ENCODE data around the gene HSPA1L.
A peak's percentile ranks its signal among the peaks of the same experiment; 100 is the strongest.
"Not testable (repeated sequence)": the region's sequence is repeated elsewhere in the genome, so short reads cannot be mapped to it uniquely, and the experiment has no call there.

HSPA1L gene

DNA sequence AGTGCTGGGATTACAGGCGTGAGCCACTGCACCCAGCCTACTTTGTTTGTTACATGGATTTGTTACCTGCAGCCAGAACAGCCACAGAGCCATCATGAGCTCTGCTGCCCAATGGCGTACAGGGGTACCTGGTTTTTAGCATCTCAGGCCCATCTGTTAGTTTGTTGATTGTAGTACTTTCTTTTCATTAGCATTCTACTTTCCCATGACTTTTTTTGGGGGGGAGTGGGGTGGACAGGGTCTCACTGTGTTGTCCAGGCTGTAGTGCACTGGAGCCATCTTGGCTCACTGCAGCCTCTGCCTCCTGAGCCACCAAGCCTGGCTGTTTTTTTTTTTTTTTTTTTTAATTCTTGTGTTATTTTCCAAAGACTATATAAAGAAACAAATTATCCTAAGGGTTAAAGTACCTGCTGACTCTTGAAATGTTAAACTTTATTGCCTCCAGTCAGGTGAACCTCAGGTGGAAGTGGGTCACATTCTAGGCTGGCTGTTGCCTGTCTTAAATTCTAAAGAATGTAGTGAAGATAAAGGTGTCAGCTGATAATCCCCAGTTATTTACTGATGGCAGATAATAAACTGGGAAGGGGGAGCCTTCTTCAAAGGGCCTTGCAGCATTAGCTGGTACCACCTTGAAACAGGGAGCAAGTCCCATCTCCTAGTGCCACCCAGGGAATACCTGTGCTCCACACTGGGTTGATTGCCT, 32.3 kb upstream of the HSPA1L start:
- H3K27me3 Mint-ChIP-seq = no peaks in the 10 kb centered on the region
- no peaks in the 10 kb centered on the region for H3K36me3 Mint-ChIP-seq
- H3K4me1 Mint-ChIP-seq (ENCODE audit: low read depth) = no peaks in the 10 kb centered on the region
- H3K27ac Mint-ChIP-seq = no peak overlapping the region
- H3K4me3 Mint-ChIP-seq = no peak overlapping the region
- H3K9me3 Mint-ChIP-seq (ENCODE audit: low read depth) = no peaks in the 10 kb centered on the region

DNA sequence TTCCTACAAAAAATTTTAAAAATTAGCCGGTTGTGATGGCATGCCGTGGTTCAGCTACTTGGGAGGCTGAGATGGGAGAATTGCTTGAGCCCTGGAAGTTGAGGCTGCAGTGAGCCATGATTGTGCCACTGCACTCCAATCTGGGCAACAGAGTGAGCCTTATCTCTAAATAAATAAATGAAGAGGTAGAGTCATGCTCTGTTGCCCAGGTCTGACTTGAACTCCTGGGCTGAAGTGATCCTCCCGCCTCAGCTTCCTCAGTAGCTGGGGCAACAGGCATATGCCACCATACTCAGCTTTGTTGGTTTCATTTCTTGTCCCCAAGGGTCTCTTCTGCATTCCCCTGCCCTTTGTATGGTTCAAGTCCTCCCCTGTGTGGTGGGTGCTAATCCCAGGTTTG, 29.4 kb upstream of the HSPA1L start:
- no peak overlapping the region for H3K4me3 Mint-ChIP-seq

DNA sequence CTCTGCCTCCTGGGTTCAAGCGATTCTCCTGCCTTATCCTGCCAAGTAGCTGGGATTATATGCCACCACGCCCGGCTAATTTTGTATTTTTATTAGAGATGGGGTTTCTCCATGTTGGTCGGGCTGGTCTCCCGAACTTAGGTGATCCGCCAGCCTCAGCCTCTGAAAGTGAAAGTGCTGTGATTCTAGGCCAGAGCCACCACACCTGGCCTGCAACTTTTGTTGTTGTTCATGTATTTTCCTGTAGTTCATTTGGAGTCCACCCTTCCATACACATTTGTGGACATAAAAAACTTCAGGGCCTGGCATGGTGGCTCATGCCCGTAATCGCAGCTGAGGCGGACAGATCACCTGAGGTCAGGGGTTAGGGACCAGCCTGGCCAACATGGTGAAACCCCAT, 27.0 kb upstream of the HSPA1L start:
- no peaks in the 10 kb centered on the region for H3K9me3 Mint-ChIP-seq (ENCODE audit: low read depth)
- peaks cover 14% of the 10 kb centered on the region for H3K36me3 Mint-ChIP-seq
- H3K4me3 Mint-ChIP-seq = no peak overlapping the region
- H3K4me1 Mint-ChIP-seq (ENCODE audit: low read depth) = peaks cover 15% of the 10 kb centered on the region
- no peaks in the 10 kb centered on the region for H3K27me3 Mint-ChIP-seq
- H3K27ac Mint-ChIP-seq = no peak overlapping the region

More for the DNA sequence above, 29.4 kb upstream of the HSPA1L start:
- Mint-ChIP-seq H3K4me1 (ENCODE audit: low read depth) (peaks cover 2% of the 10 kb centered on the region), H3K27me3 (no peaks in the 10 kb centered on the region), H3K36me3 (peaks cover 3% of the 10 kb centered on the region), H3K27ac (no peak overlapping the region), H3K9me3 (ENCODE audit: low read depth) (no peaks in the 10 kb centered on the region)

DNA sequence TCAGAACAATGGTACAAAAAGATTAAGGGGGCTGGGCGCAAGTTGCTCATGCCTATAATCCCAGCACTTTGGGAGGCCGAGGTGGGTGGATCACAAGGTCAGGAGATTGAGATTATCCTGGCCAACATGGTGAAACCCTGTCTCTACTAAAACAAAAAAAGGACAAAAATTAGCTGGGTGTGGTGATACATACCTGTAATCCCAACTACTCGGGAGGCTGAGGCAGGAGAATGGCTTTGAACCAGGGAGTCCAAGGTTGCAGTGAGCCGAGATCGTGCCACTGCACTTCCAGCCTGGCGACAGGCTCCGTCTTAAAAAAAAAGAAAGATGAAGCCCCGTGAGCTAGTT, 24.7 kb upstream of the HSPA1L start:
- H3K27me3 Mint-ChIP-seq; H3K9me3 Mint-ChIP-seq (ENCODE audit: low read depth): not testable (repeated sequence)
- Mint-ChIP-seq H3K36me3 (peaks cover 31% of the 10 kb centered on the region), H3K4me3 (peak overlapping the region; percentile 92), H3K4me1 (ENCODE audit: low read depth) (peaks cover 19% of the 10 kb centered on the region), H3K27ac (peak overlapping the region; percentile 77)

DNA sequence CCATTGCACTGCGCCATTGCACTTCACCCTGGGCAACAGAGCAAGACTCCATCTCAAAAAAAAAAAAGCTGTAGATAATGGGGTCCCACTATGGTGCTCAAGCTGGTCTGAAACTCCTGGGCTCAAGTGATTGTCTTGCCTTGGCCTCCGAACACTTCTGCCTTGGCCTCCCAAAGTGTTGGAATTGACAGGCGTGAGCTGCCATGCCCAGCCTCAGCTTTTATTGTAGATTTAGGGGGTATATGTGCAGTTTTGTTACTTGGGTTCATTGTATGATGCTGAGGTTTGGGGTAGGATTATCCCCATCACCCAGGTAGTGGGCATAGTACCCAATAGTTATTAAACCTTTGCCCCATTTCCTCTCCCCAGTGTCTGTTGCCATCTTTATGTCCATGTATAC, 23.9 kb upstream of the HSPA1L start:
- H3K27ac Mint-ChIP-seq = peak overlapping the region; percentile 77
- H3K9me3 Mint-ChIP-seq (ENCODE audit: low read depth) = no peaks in the 10 kb centered on the region
- peak overlapping the region; percentile 92 for H3K4me3 Mint-ChIP-seq
- peaks cover 19% of the 10 kb centered on the region for H3K4me1 Mint-ChIP-seq (ENCODE audit: low read depth)
- peaks cover 31% of the 10 kb centered on the region for H3K36me3 Mint-ChIP-seq
- H3K27me3 Mint-ChIP-seq = no peaks in the 10 kb centered on the region

DNA sequence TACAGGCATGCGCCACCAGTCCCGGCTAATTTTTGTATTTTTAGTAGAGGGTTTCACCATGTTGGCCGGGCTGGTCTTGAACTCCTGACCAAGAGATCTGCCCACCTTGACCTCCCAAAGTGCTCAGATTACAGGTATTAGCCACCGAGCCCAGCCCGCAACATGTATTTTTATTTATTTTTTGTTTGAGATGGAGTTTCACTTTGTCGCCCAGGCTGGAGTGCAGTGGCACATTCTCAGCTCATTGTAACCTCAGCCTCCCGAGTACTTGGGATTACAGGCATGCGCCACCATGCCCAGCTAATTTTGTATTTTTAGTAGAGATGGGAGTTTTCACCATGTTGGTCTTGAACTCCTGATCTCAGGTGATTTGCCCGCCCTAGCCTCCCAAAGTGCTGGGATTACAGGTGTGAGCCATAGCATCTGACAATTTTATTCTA, 23.1 kb upstream of the HSPA1L start:
- H3K27ac Mint-ChIP-seq = peak overlapping the region; percentile 99
- H3K9me3 Mint-ChIP-seq (ENCODE audit: low read depth); H3K27me3 Mint-ChIP-seq: not testable (repeated sequence)
- H3K4me3 Mint-ChIP-seq = peak overlapping the region; percentile 92
- peaks cover 21% of the 10 kb centered on the region for H3K4me1 Mint-ChIP-seq (ENCODE audit: low read depth)
- H3K36me3 Mint-ChIP-seq = peaks cover 31% of the 10 kb centered on the region

DNA sequence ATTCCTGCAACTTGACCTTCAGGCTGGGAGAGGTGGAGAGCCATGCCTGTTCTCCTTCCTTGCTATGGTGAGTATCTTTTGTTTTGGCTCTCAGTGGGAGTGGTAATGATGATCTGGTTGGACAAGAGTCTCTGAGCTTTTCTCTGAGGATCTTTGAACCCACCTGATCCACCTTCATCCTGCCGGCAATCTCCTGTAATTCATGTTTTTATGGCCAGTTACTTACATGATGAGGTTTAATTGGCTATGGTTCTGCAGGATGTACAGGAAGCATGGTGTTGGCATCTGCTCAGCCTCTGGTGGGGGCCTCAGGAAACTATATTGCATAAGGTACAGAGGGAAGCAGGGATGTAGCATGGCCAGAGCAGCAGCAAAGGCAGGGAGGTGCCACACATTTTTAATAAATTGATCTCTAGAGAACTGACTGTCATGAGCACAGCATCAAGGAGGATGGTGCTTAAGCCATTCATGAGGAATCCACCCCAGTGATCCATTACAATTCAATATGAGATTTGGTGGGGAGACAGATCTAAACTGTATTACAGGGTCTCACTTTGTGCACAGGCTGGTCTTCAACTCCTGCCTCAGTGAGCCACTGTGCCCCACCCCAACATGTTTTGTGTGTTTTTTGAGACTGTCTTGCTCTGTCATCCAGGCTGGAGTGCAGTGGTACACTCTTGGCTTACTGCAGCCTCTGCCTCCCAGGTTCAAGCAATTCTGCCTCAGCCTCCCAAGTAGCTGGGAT, 22.5 kb upstream of the HSPA1L start:
- H3K27me3 Mint-ChIP-seq = no peaks in the 10 kb centered on the region
- peak overlapping the region; percentile 99 for H3K27ac Mint-ChIP-seq
- peaks cover 23% of the 10 kb centered on the region for H3K4me1 Mint-ChIP-seq (ENCODE audit: low read depth)
- H3K9me3 Mint-ChIP-seq (ENCODE audit: low read depth) = no peaks in the 10 kb centered on the region
- peaks cover 31% of the 10 kb centered on the region for H3K36me3 Mint-ChIP-seq
- peak overlapping the region; percentile 92 for H3K4me3 Mint-ChIP-seq

DNA sequence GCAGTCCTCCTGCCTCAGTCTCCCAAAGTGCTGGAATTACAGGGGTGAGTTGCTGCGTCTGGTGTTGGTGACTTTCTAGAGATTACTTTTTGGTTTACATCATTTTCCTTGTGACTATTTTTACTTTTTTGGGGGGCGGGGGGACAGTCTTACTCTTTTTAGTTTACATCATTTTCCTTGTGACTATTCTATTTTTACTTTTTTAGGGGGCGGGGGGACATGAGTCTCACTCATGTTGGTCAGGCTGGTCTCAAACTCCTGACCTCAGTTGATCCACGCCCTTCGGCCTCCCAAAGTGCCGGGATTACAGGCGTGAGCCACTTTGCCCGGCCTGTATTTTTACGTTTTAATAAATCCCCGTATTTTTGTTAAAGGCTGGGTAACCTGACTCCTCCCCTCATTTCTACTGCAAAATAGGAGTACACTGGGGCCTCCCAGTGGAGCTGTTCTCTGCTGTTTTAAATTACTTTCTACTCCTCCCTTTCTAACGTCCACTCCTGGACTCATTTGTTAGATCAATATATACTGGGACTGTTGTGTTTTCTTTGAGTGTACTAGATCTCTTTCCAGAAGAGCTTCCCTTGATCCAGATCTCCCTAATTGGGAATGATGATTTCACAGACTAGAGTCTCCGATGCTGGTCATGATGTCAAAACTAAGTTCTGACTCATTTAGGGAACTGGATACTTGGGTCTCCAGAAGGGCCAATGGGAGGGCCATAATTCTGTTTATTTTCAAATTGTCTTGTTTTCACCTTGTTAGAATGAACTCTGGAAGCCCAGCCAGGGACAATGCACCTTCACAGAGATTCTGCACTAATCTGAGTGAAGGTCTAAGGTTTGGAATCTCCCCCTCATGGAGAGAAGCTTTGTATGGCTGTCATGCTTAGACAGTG, 21.6 kb upstream of the HSPA1L start:
- H3K9me3 Mint-ChIP-seq (ENCODE audit: low read depth) = no peaks in the 10 kb centered on the region
- H3K27ac Mint-ChIP-seq = peak overlapping the region; percentile 99
- peaks cover 31% of the 10 kb centered on the region for H3K36me3 Mint-ChIP-seq
- peak overlapping the region; percentile 92 for H3K4me3 Mint-ChIP-seq
- H3K4me1 Mint-ChIP-seq (ENCODE audit: low read depth) = peaks cover 23% of the 10 kb centered on the region
- no peaks in the 10 kb centered on the region for H3K27me3 Mint-ChIP-seq

DNA sequence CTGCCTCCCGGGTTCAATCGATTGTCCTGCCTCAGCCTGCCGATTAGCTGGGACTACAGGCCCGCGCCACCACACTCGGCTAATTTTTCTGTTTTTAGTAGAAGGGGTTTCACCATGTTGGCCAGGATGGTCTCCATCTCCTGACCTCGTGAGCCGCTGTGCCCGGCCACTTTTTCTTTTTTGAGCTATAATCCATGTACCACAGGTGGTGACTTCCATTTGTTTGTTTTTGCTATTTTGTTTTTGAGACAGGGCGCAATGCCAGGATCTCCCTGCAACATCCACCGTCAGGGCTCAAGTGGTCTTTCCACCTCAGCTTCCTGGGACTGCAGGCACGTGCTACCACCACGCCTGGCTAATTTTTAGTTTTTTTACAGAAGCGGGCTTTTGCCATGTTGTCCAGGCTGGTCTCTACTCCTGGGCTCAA, 21.0 kb upstream of the HSPA1L start:
- peak overlapping the region; percentile 92 for H3K4me3 Mint-ChIP-seq
- peaks cover 23% of the 10 kb centered on the region for H3K4me1 Mint-ChIP-seq (ENCODE audit: low read depth)
- H3K36me3 Mint-ChIP-seq = peaks cover 31% of the 10 kb centered on the region
- H3K27me3 Mint-ChIP-seq = no peaks in the 10 kb centered on the region
- peak overlapping the region; percentile 99 for H3K27ac Mint-ChIP-seq
- no peaks in the 10 kb centered on the region for H3K9me3 Mint-ChIP-seq (ENCODE audit: low read depth)

DNA sequence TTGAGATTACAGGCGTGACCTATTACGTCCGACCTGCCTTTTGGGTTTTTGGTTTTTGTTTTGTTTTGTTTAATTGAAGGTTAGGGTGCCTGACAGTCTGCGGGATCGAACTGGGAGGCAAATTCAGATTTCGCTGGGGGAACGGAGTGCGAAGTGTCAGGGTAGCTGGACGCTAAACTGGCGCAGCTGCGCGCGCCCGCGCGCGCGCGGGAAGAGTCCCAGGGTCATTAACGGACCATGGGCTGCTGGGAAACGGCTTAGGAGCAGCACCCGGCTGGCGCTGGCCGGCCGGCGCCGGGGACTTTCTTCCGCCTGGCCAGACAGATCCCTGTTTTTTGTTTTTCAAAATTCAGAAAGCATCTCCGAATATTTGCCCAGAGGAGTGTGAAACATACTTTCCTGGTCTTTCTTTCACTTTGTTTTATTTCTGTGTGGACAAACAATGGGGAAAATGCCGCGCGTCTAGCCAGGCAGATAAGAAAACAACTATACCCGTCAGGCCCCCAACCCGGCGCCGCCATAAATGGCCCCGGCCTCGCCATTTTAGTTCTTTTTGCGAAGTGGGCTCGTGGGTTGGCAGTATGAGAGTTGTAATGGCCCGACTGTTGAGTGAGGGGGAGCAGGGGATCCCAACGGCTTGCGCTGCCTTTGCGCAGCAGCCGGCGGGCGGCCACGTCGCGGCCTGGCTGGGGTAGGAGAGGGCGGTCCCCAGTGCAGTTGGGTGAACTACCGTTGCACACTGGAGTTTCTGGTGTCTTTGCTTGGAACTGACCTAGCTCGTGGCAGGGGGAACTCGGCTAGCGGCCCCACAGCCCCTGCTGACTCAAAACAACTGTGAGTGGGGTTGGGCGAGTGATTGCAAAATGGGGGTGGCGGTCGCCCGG, 19.5 kb upstream of the HSPA1L start:
- Mint-ChIP-seq H3K27me3 (no peaks in the 10 kb centered on the region), H3K36me3 (peaks cover 28% of the 10 kb centered on the region), H3K4me1 (ENCODE audit: low read depth) (peaks cover 28% of the 10 kb centered on the region), H3K27ac (peak overlapping the region; percentile 99), H3K4me3 (peak overlapping the region; percentile 92), H3K9me3 (ENCODE audit: low read depth) (no peaks in the 10 kb centered on the region)

DNA sequence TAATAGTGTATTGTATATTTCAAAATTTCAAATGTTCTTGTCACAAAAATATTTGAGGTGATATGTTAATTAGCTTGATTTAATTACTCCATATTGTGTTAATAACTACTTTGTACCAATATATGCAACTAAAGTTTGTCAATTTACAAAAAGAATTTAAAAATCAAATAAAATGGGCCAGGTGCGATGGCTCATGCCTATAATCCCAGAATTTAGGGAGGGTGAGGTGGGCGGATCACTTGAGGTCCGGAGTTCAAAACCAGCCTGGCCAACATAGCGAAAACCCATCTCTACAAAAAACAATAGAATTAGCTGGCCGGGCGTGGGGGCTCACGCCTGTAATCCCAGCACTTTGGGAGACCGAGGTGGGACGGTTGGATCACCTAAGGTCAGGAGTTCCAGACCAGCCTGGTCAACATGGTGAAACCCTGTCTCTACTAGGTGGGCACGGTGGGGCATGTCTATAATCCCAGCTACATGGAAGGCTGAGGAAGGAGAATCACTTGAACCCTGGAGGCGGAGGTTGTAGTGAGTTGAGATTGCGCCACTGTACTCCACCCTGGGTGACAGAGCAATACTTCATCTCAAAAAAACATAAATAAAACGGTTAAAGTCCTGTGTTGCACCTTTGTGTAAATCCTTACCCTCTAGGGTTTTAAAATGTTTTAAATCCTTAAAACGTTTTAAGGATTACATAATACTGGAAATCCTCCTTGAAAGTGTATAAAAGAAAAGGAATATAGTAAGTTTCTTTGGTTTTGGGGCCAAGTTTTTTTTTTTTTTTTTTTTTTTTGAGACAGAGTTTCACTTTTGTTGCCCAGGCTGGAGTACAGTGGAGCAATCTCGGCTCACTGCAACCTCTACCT, 16.5 kb upstream of the HSPA1L start:
- H3K9me3 Mint-ChIP-seq (ENCODE audit: low read depth) = no peaks in the 10 kb centered on the region
- peak overlapping the region; percentile 96 for H3K4me3 Mint-ChIP-seq
- H3K27ac Mint-ChIP-seq = no peak overlapping the region
- peaks cover 18% of the 10 kb centered on the region for H3K4me1 Mint-ChIP-seq (ENCODE audit: low read depth)
- H3K27me3 Mint-ChIP-seq = no peaks in the 10 kb centered on the region
- H3K36me3 Mint-ChIP-seq = peaks cover 11% of the 10 kb centered on the region

DNA sequence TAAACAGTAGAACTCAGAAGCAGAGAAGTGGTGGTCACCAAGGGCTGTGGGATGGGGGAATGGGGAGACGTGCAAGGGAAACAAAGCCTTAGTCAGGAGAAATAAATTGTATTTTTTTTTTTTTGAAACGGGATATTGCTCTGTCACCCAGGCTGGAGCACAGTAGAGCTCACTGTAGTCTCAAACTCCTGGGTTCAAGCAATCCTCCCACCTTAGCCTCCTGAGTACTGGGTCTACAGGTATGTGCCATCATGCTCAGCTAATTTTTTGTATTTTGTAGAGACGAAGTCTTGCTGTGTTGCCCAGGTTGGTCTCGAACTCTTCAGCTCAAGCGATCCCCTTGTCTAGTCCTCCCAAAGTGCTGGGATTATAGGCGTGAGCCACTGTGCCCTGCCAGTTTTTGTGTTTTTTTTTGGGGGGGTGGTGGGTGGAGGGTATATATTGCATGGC, 15.8 kb upstream of the HSPA1L start:
- Mint-ChIP-seq H3K4me3 (peak overlapping the region; percentile 96), H3K36me3 (peaks cover 5% of the 10 kb centered on the region), H3K27me3 (no peaks in the 10 kb centered on the region), H3K4me1 (ENCODE audit: low read depth) (peaks cover 22% of the 10 kb centered on the region), H3K9me3 (ENCODE audit: low read depth) (no peaks in the 10 kb centered on the region), H3K27ac (peak overlapping the region; percentile 73)

DNA sequence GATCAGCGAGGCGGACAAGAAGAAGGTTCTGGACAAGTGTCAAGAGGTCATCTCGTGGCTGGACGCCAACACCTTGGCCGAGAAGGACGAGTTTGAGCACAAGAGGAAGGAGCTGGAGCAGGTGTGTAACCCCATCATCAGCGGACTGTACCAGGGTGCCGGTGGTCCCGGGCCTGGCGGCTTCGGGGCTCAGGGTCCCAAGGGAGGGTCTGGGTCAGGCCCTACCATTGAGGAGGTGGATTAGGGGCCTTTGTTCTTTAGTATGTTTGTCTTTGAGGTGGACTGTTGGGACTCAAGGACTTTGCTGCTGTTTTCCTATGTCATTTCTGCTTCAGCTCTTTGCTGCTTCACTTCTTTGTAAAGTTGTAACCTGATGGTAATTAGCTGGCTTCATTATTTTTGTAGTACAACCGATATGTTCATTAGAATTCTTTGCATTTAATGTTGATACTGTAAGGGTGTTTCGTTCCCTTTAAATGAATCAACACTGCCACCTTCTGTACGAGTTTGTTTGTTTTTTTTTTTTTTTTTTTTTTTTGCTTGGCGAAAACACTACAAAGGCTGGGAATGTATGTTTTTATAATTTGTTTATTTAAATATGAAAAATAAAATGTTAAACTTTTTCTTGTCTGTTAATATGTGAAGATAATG, 14.7 kb upstream of the HSPA1L start:
- Mint-ChIP-seq H3K4me3 (peak overlapping the region; percentile 96), H3K27ac (peak overlapping the region; percentile 67), H3K36me3 (no peaks in the 10 kb centered on the region)

More for the DNA sequence above, 14.7 kb upstream of the HSPA1L start:
- no peaks in the 10 kb centered on the region for H3K27me3 Mint-ChIP-seq
- H3K9me3 Mint-ChIP-seq (ENCODE audit: low read depth) = no peaks in the 10 kb centered on the region
- H3K4me1 Mint-ChIP-seq (ENCODE audit: low read depth) = peaks cover 29% of the 10 kb centered on the region

Data from activated naive CD8-positive, alpha-beta T cell (primary cell).